GM19467 (cell line): ENCODE measurements around the gene DKK3.

ENCODE experiments used
- ATAC-seq: cut with Tn5 transposase; IDR thresholded peaks from one replicate; pipeline ENCODE4 v1.9.1; 2021; ENCODE audit warnings: mild to moderate bottlenecking, moderate library complexity; ENCODE audit not compliant: unreplicated experiment

Gene DKK3

GRCh38 chr11:11948242-11948947 is 60.0 kb downstream of the DKK3 start:
- no peak for ATAC-seq

DNA sequence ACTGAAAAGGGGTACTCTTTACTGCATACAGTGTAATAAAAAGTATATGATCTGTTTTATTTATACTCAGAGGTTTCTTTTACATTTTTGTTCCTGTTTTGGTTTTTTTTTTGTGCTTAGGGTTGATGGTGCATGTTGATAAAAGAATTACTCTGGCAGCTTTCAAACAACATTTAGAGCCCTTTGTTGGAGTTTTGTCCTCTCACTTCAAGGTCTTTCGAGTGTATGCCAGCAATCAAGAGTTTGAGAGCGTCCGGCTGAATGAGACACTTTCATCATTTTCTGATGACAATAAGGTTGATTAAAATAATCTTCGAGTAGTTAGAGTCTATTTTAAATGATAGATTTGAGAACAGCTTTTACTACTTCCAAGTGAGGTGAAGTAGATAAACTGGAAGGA is 60.6 kb downstream of the DKK3 start:
- ATAC-seq, result no peak

DNA sequence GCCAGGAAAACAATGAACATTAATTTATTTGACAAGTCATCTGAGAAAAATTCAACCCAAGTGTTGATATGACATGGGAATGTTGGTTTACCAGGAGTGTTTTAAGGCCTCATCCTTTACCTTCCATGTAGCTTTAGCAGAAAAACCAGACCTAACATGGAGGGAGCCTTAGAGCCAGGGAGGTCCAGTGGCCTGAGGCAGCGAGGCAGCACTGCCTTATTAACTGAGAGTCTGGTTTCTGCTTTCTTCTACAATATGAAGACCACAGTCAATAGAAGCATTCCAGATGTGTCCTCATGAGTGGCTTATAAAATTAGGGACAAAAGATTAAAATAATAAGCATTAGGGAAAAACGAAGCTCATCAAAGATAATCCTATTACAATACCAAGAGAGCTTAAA is 61.5 kb downstream of the DKK3 start:
- ATAC-seq, result no peak

DNA sequence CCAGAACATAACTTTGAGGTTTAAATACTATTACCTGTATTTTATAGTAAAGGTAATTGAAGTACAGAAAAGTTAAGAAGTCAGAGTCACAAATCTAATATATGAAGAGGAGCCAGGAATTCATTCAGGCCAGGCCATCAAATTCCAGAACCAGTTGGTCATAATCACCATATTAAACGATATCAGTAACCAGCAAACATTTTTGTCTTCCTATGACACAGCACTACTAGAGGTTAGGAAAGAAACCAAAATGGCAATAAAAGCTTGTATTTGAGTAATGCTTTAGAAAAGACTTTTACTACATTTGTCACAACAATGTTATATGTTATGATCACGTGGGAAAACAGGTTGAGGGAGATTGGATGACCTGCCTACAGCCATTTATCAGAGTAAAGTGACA is 62.2 kb downstream of the DKK3 start:
- no peak for ATAC-seq

DNA sequence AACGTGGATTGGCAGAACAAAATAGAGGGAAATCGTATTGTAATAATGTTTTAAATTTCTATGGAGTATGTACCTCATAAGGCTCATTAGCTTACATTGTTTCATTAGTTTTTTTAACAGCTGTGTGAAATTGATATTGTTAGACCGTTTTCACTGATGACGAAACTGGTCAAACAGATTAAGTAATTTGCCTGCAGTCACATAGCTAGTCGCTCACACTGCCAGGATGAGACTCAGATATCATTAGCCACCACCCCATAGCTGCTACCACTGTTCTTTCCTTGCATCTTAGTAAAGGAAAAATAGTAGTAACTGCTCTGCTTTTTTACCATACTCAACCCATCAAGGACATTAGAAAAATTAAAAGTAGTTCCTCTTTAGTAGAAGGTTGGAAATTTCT is 64.0 kb downstream of the DKK3 start:
- ATAC-seq, result no peak

DNA sequence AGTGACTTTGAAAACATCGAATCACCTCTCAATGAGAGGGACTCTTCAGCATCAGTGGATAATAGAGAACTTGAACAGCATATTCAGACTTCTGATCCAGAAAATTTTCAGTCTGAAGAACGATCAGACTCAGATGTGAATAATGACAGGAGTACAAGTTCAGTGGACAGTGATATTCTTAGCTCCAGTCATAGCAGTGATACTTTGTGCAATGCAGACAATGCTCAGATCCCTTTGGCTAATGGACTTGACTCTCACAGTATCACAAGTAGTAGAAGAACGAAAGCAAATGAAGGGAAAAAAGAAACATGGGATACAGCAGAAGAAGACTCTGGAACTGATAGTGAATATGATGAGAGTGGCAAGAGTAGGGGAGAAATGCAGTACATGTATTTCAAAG is 65.8 kb downstream of the DKK3 start:
- ATAC-seq, result no peak

DNA sequence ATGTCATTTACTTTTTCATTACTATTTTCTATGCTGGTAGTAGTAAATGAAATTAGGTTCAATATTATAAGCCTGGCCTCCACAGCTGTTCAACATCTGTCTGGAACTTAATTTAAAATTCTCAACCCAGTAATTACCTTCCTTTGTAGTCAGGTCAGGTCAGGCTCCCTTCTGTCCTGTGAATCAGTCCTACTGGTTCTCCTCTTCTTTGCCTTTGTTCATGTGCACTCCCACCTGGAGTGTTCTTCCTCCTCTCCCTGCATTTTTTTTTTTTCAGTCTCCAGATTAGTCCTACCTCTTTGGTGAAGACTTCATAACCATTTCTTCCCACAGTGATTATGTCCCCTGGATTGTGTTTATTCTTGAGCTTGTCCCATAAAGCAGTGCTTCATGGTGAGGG is 67.9 kb downstream of the DKK3 start:
- ATAC-seq, result no peak

DNA sequence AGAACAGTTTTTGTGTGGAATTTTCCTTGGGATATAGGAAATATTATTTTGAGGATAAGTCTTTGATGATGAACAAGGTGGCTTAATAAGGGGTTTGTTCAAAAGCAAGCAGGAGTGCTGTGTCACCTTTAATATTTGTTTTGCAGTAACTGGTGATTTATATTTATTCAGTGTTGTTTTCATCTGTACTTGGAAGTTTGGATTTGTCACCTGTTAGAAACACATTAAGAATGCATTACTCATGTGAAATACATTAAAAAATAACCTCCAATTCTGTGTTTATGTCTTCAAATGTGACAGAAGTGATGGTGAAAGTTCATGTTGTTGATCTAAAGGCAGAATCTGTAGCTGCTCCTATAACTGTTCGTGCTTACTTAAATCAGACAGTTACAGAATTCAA is 70.5 kb downstream of the DKK3 start:
- ATAC-seq, result no peak

- no peak for ATAC-seq
Measured at GRCh38 chr11:11937433-11937832, 71.0 kb downstream of the DKK3 start.

- ATAC-seq, result no peak
Measured at GRCh38 chr11:11935536-11935935, 72.9 kb downstream of the DKK3 start.

DNA sequence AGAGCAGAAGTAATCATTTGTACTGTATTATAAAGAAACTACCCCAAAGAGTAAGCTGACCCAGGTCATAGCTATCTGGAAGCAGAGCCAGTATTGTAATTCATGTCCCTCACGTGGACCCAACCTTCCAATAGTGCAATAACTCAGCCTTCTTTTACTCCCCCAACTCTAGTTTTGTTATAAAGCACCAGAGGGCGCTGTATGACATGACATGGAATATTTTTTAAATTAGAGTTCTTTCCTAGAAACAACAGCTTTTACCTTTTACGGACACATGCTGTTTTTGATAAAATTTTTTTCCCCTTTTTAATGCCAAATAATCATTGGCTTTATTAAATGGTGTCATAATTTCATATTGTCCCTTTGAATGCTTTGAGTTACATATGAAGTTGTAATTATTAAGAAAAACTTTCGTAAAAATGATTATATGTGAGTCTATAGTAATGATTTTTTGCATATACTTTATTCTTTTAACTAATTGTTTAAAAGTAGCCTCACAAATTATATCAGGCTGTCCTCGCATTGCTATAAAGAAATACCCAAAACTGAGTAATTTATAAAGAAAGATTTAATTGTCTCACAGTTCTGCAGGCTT is 76.9 kb downstream of the DKK3 start:
- ATAC-seq, result no peak

DNA sequence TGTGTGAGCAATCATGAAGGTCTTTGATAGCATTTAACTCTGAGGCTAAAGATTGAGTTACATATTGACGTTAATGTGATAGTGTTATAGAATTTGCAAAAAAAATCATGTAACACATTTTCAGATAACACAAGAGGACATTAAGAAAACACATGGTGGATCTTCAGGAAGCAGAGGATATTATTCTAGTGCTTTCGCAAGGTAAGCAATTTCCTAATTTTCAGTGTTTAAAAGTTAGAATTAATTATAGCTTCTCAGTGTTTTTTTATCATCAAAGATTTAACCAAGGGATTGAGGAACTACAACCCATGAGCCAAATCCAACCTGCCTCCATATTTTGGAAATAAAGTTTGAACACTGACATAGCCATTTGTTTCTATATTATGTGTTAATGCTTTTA is 78.5 kb downstream of the DKK3 start:
- no peak for ATAC-seq

DNA sequence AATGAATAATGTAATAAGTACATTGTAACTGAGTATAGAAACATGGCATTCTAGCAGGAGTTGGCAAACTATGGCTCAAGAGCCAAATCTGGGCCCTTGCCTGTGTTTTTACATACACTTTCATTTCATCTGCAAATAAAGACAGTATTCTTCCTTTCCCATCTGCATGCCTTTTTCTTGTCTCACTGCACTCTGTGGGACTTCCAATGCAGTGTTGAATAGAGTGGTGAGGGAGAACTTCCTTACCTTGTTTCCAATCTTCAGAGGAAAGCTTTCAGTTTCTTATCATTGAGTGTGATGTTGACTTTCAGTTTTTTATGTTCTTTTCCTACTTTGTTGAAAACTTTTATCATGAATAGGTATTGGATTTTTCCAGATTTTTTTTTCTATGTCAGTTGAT is 84.6 kb downstream of the DKK3 start:
- no peak for ATAC-seq

- no peak for ATAC-seq
Measured at GRCh38 chr11:11916981-11917399, 91.4 kb downstream of the DKK3 start.

- ATAC-seq, result no peak
Measured at GRCh38 chr11:11915625-11916024, 92.8 kb downstream of the DKK3 start.

DNA sequence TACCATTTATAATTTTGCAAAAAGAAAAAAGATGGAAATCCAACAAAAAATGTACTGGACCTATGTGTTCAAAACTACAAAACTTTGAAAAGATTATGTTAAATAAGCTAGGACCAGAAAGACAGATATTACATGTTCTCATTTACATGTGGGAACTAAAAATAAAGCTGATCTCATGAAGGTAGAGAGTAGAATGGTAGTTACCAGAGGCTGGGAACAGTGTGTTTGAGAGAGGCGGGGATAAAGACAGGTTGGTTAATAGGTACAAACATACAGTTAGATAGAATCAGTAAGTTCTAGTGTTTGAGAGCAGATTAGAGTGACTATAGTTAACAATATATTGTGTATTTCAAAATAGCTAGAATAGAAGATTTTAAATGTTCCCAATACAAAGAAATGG is 95.0 kb downstream of the DKK3 start:
- no peak for ATAC-seq
